ENCODE measurements around the gene ASCL5. TPM values are rescaled to one million over a fixed set of nuclear protein-coding genes. Genes with fewer than 3 reads are reported as not detected.

The ASCL5 gene
- total and polyA plus RNA-seq, 9 of the 15 experiments (the other 6 are each of a cell fraction or from before 2014, with no cell fraction given): 0.09 TPM; not detected in 8

GRCh38 chr1:201170533-201171062 is 43.6 kb upstream of the ASCL5 start:
- POLR2A ChIA-PET: interaction anchor here (0.6 to 6.7 kb wide), 4 partner anchors 14 to 191 kb away, joined by 3 to 121 read pairs (median 4); partner anchors contain the start of genes IGFN1 and TMEM9
- peak; percentile 86 for FAIRE-seq
- intact Hi-C loops (cut with micrococcal nuclease): loop anchor here (1.0 kb wide), 1 partner anchor 16 kb away; the partner anchor contains the start of gene TMEM9
- no peak for TF ChIP-seq MCM7 (IDR thresholded peaks at IDR 0.05)
- no peak for TF ChIP-seq DIDO1 (tag; IDR thresholded peaks at IDR 0.05; ENCODE audit: low read depth)
- TF ChIP-seq ZNF140 (CRISPR knock-in tag; IDR thresholded peaks at IDR 0.05): no peak
- TF ChIP-seq BCLAF1 (IDR thresholded peaks at IDR 0.05; ENCODE audit: borderline replicate concordance in 1 of 2, control insufficient read depth in 1 of 2, low read depth in 2 of 2, low read length in 1 of 2): no peak
- TF ChIP-seq ZNF445 (CRISPR knock-in tag; IDR thresholded peaks at IDR 0.05; ENCODE audit: low read depth): no peak
- no peak for TF ChIP-seq ZNF239 (CRISPR knock-in tag; IDR thresholded peaks at IDR 0.05)
- peak in 1 of 3 experiments; percentile 31; a peak in 1 of 6 replicates for TF ChIP-seq CTCF (IDR thresholded peaks at IDR 0.05 in 2 of 3, conservative IDR thresholded peaks at IDR 0.05 in 1 of 3; ENCODE audit: insufficient read depth in 2 of 3, low read depth in 1 of 3, low read length in 3 of 3)
- no peak for TF ChIP-seq YY1 (IDR thresholded peaks at IDR 0.05; ENCODE audit: borderline replicate concordance in 1 of 3, control insufficient read depth in 1 of 3, extremely low read depth in 1 of 3, insufficient read depth in 3 of 3, insufficient read length in 1 of 3, insufficient replicate concordance in 2 of 3, low read depth in 1 of 3, low read length in 2 of 3)
- no peak for TF ChIP-seq ZNF507 (tag; conservative IDR thresholded peaks at IDR 0.05)
- no peak for TF ChIP-seq ZNF518B (CRISPR knock-in tag; IDR thresholded peaks at IDR 0.05)

More at GRCh38 chr1:201170533-201171062, 43.6 kb upstream of the ASCL5 start:
- H3K4me2 ChIP-seq (ENCODE audit: insufficient read depth, low read length): peak overlapping the region; percentile 97
- ATAC-seq (peak; percentile 98), DNase-seq (ENCODE audit: extremely low read depth in 1 of 4, low spot score in 3 of 4) (peak; percentile 97 to 100 (median 100))
- H3K4me3 ChIP-seq: peak overlapping the region; percentile 53
- H2AFZ ChIP-seq (ENCODE audit: low read depth, low read length): peak overlapping the region; percentile 97
- peak overlapping the region; percentile 72 for H3K27ac ChIP-seq (ENCODE audit: extremely low read depth, low read depth, low read length)
- no peaks in the 10 kb centered on the region for H3K9me1 ChIP-seq (ENCODE audit: control insufficient read depth, insufficient read depth, low read length)
- in situ Hi-C loops (cut with MboI): no loop called here
- H3K9ac ChIP-seq (ENCODE audit: insufficient read depth in 1 of 2, low read depth in 2 of 2, low read length in 2 of 2): peak overlapping the region; percentile 79 to 93
- H4K20me1 ChIP-seq (replicated peaks; ENCODE audit: control insufficient read depth, insufficient read depth, low read length): no peaks in the 10 kb centered on the region
- no TSS peak for BruUV-seq (replicated peaks)
- no peaks in the 10 kb centered on the region for H3K36me3 ChIP-seq (ENCODE audit: control insufficient read depth, insufficient read depth, low read length)
- peaks cover 2% of the 10 kb centered on the region in 2 experiments; a peak in 1 of 5 replicates for H3K27me3 ChIP-seq (ENCODE audit: control insufficient read depth in 2 of 2, insufficient read depth in 2 of 2, low read length in 2 of 2)
- CTCF ChIA-PET (ENCODE audit: low intra/inter-chr PET ratio): no interaction called here
- peaks cover 3% of the 10 kb centered on the region; the same call in 1 of the 2 replicates for H3K9me3 ChIP-seq (replicated peaks; ENCODE audit: control insufficient read depth, insufficient read depth, low read depth, low read length)
- WGBS (ENCODE audit: insufficient coverage, low coverage, missing lambda C conversion rate): 1% methylated on average over 26 of the region's 26 CpGs
- H3K4me1 ChIP-seq (replicated peaks in 1 of 2; ENCODE audit: control insufficient read depth in 2 of 2, insufficient read depth in 2 of 2, low read length in 2 of 2): peaks cover 15 to 32% of the 10 kb centered on the region in 2 experiments; a peak in 4 of 5 replicates
- H3K79me2 ChIP-seq (ENCODE audit: control insufficient read depth, insufficient read depth, low read length): no peaks in the 10 kb centered on the region

All from K562 (cell line).